Tibial nerve (tissue), 4 donors: ENCODE data around the gene TTN. TPM values are rescaled to one million over a fixed set of nuclear protein-coding genes. Genes with fewer than 3 reads are reported as not detected.

Experiments
- DNase-seq, 2 donors: peaks; one replicate each; pipeline ENCODE4 v3.0.0-alpha.2; 2019; ENCODE audit warnings: low spot score in 2 of 2
- H3K27ac ChIP-seq, 4 donors: fragments of 200-600 bp; sonication (generic) in 3 of 4; one replicate each; pipeline ENCODE4 v1.5.1; 2017 to 2019; ENCODE audit warnings: mild to moderate bottlenecking in 1 of 4
- H3K27me3 ChIP-seq, 2 donors: fragments of 200-600 bp; sonication (generic) in 1 of 2; one replicate each; pipeline versions ENCODE4 v1.5.1 to v1.6.0; 2017 to 2019
- H3K36me3 ChIP-seq, 3 donors: fragments of 200-600 bp; sonication (generic); one replicate each; pipeline ENCODE4 v1.5.1; 2018 to 2019
- H3K4me1 ChIP-seq, 4 donors: fragments of 200-600 bp; sonication (generic) in 3 of 4; one replicate each; pipeline ENCODE4 v1.5.1; 2017 to 2019
- H3K4me3 ChIP-seq, 4 donors: fragments of 200-600 bp; sonication (generic) in 3 of 4; one replicate each; pipeline ENCODE4 v1.5.1; 2017 to 2019; ENCODE audit warnings: mild to moderate bottlenecking in 1 of 4, moderate library complexity in 1 of 4
- H3K9me3 ChIP-seq, 4 donors: fragments of 200-600 bp; sonication (generic) in 3 of 4; one replicate each; pipeline ENCODE4 v1.5.1; 2017 to 2019
- CTCF ChIP-seq, 5 experiments: fragments of 200-600 bp in 3 of 5; fragments of 450-650 bp in 2 of 5; sonication (generic) in 3 of 5; IDR thresholded peaks; one replicate each; pipeline ENCODE4 v1.5.1; 2016 to 2019; ENCODE audit warnings: antibody characterized with exemption in 5 of 5, mild to moderate bottlenecking in 3 of 5, moderate library complexity in 2 of 5
- EP300 ChIP-seq, 2 donors: sonication (generic); formaldehyde crosslinking; IDR thresholded peaks; one replicate each; pipeline ENCODE4 v1.6.1; 2017; ENCODE audit warnings: antibody characterized with exemption in 2 of 2, mild to moderate bottlenecking in 1 of 2
- POLR2A ChIP-seq, 2 donors: fragments of 450-650 bp; IDR thresholded peaks; one replicate each; pipeline ENCODE4 v1.6.1; 2017; ENCODE audit warnings: antibody characterized with exemption in 2 of 2, mild to moderate bottlenecking in 2 of 2, moderate library complexity in 2 of 2
- WGBS, 2 donors: methylation state at CpG; one replicate each; pipeline ENCODE4 v1.1.5; 2018; 5-methylcytosine and 5-hydroxymethylcytosine counted together
- total RNA-seq, 4 donors: library from RNA; depleted of rRNA; stranded (reverse); fragments of >200 nt; gene quantifications; one replicate each; pipeline ENCODE4 v1.1.0, GENCODE V29; 2016

Gene TTN
- total RNA-seq, 4 donors from 2014 or later, result 4.7 to 15.5 (median 9.2) TPM

GRCh38 chr2:178579006-178579405, 228.2 kb downstream of the TTN start:
- Histone ChIP-seq H3K27ac (no peak overlapping the region), H3K4me1 (no peaks in the 10 kb centered on the region), H3K9me3 (no peaks in the 10 kb centered on the region), H3K36me3 (peaks cover 0 to 47% (median 20%) of the 10 kb centered on the region in 3 donors), H3K4me3 (no peak overlapping the region), H3K27me3 (no peaks in the 10 kb centered on the region)
- no peak for DNase-seq
- 95 to 96% methylated on average over 3 of the region's 3 CpGs for WGBS, 2 donors
- TF ChIP-seq EP300 (IDR thresholded peaks at IDR 0.05), result no peak
- TF ChIP-seq POLR2A (IDR thresholded peaks at IDR 0.05), result no peak
- no peak for TF ChIP-seq CTCF (IDR thresholded peaks at IDR 0.05)

- Histone ChIP-seq H3K27ac (no peak overlapping the region), H3K9me3 (no peaks in the 10 kb centered on the region), H3K4me1 (no peaks in the 10 kb centered on the region), H3K4me3 (no peak overlapping the region), H3K36me3 (peaks cover 0 to 76% (median 20%) of the 10 kb centered on the region in 3 donors), H3K27me3 (no peaks in the 10 kb centered on the region)
- 95 to 96% methylated on average over 7 of the region's 7 CpGs for WGBS, 2 donors
- no peak for TF ChIP-seq CTCF (IDR thresholded peaks at IDR 0.05)
- no peak for TF ChIP-seq EP300 (IDR thresholded peaks at IDR 0.05)
- TF ChIP-seq POLR2A (IDR thresholded peaks at IDR 0.05), result no peak
- no peak for DNase-seq
These were observed 232.4 kb downstream of the TTN start for GRCh38 chr2:178574789-178575188.

- DNase-seq, result no peak
- peaks cover 0 to 97% (median 0%) of the 10 kb centered on the region in 3 donors for H3K36me3 ChIP-seq
- WGBS, 2 donors, result 93 to 94% methylated on average over 4 of the region's 4 CpGs
These were observed 239.0 kb downstream of the TTN start for GRCh38 chr2:178568227-178568626.

GRCh38 chr2:178553047-178553446, 254.2 kb downstream of the TTN start:
- WGBS, 2 donors, result 84 to 89% methylated on average over 2 of the region's 2 CpGs
- TF ChIP-seq EP300 (IDR thresholded peaks at IDR 0.05), result no peak
- no peak for TF ChIP-seq CTCF (IDR thresholded peaks at IDR 0.05)
- TF ChIP-seq POLR2A (IDR thresholded peaks at IDR 0.05), result no peak
- no peak for DNase-seq
- Histone ChIP-seq H3K4me3 (no peak overlapping the region), H3K27me3 (no peaks in the 10 kb centered on the region), H3K4me1 (no peaks in the 10 kb centered on the region), H3K9me3 (no peaks in the 10 kb centered on the region), H3K36me3 (peaks cover 0 to 46% (median 5%) of the 10 kb centered on the region in 3 donors), H3K27ac (no peak overlapping the region)

More at GRCh38 chr2:178568227-178568626, 239.0 kb downstream of the TTN start:
- TF ChIP-seq EP300 (IDR thresholded peaks at IDR 0.05), result no peak
- H3K27ac ChIP-seq, result no peak overlapping the region
- H3K4me3 ChIP-seq, result no peak overlapping the region
- peaks cover 0 to 23% (median 0%) of the 10 kb centered on the region in 4 donors for H3K9me3 ChIP-seq
- no peaks in the 10 kb centered on the region for H3K4me1 ChIP-seq
- no peaks in the 10 kb centered on the region for H3K27me3 ChIP-seq

GRCh38 chr2:178550352-178550751, 256.9 kb downstream of the TTN start:
- peaks cover 0 to 60% (median 5%) of the 10 kb centered on the region in 3 donors for H3K36me3 ChIP-seq
- DNase-seq, result no peak
- no peaks in the 10 kb centered on the region for H3K9me3 ChIP-seq
- 90 to 92% methylated on average over 2 of the region's 2 CpGs for WGBS, 2 donors
- no peaks in the 10 kb centered on the region for H3K4me1 ChIP-seq
- no peak overlapping the region for H3K4me3 ChIP-seq
- no peaks in the 10 kb centered on the region for H3K27me3 ChIP-seq
- no peak overlapping the region for H3K27ac ChIP-seq
- TF ChIP-seq POLR2A (IDR thresholded peaks at IDR 0.05), result no peak
- no peak for TF ChIP-seq CTCF (IDR thresholded peaks at IDR 0.05)
- no peak for TF ChIP-seq EP300 (IDR thresholded peaks at IDR 0.05)

GRCh38 chr2:178542569-178542968, 264.7 kb downstream of the TTN start:
- Histone ChIP-seq H3K4me1 (no peaks in the 10 kb centered on the region), H3K4me3 (no peak overlapping the region), H3K27me3 (no peaks in the 10 kb centered on the region), H3K27ac (no peak overlapping the region), H3K9me3 (no peaks in the 10 kb centered on the region), H3K36me3 (peaks cover 0 to 92% (median 0%) of the 10 kb centered on the region in 3 donors)
- TF ChIP-seq POLR2A (IDR thresholded peaks at IDR 0.05), result no peak
- TF ChIP-seq EP300 (IDR thresholded peaks at IDR 0.05), result no peak
- no peak for TF ChIP-seq CTCF (IDR thresholded peaks at IDR 0.05)
- DNase-seq, result no peak
- 93 to 96% methylated on average over 5 of the region's 5 CpGs for WGBS, 2 donors
